Activated B cell treated with CpG ODN at 0.5 μM for 24 hours (primary cell): ENCODE measurements around the gene ASRGL1. TPM values are rescaled to one million over a fixed set of nuclear protein-coding genes. Genes with fewer than 3 reads are reported as not detected.
"Not testable (repeated sequence)": the region's sequence is repeated elsewhere in the genome, so short reads cannot be mapped to it uniquely, and the experiment has no call there.

Experiments
- ATAC-seq: fragments of 200-7000 bp; cut with Tn5 transposase; one replicate; pipeline ENCODE4 v1.10.0; 2021; ENCODE audit warnings: low read depth, mild to moderate bottlenecking, moderate library complexity
- CTCF ChIA-PET: fragments of 350-600 bp; sonication (Branson Sonifier 250); formaldehyde crosslinking; loops from one replicate; lab custom pipeline; 2021; ENCODE audit warnings: antibody characterized with exemption; lab: Charles Lee
- POLR2A ChIA-PET: fragments of 350-600 bp; sonication (Branson Sonifier 250); formaldehyde crosslinking; loops from one replicate; lab custom pipeline; 2021; ENCODE audit warnings: antibody characterized with exemption; lab: Charles Lee
- DNase-seq: peaks from one replicate; pipeline ENCODE4 v3.0.0; 2022
- H3K27ac Mint-ChIP-seq: one replicate; pipeline ENCODE4 v1.8.0; 2020; ENCODE audit warnings: mixed read lengths
- H3K27me3 Mint-ChIP-seq: one replicate; pipeline ENCODE4 v1.8.0; 2021; ENCODE audit warnings: mixed read lengths
- H3K36me3 Mint-ChIP-seq: one replicate; pipeline ENCODE4 v1.8.0; 2021; ENCODE audit warnings: low read depth, mixed read lengths
- H3K4me1 Mint-ChIP-seq: one replicate; pipeline ENCODE4 v1.8.0; 2021; ENCODE audit warnings: mixed read lengths
- H3K4me3 Mint-ChIP-seq: one replicate; pipeline ENCODE4 v1.8.0; 2020; ENCODE audit warnings: mild to moderate bottlenecking, mixed read lengths
- H3K9me3 Mint-ChIP-seq: one replicate; pipeline ENCODE4 v1.8.0; 2020; ENCODE audit warnings: mixed read lengths
- intact Hi-C: fragments of 100-400 bp; cut with micrococcal nuclease; formaldehyde crosslinking; loops from one replicate; pipeline ENCODE4 v1.15.1; 2024
- total RNA-seq: library from RNA; stranded (reverse); gene quantifications from 2 replicates; pipeline ENCODE4 v1.2.3, GENCODE V29; 2022
- TF ChIP-seq, protein P1 (sequence below): fragments of 200-600 bp; IDR thresholded peaks from one replicate; pipeline ENCODE4 v1.8.0; 2022; ENCODE audit warnings: antibody characterized with exemption, mild to moderate bottlenecking

Gene ASRGL1
- total RNA-seq, 1 donor from 2014 or later = 0.98 TPM

- Mint-ChIP-seq H3K4me3 (no peak overlapping the region), H3K27me3 (no peaks in the 10 kb centered on the region), H3K36me3 (no peaks in the 10 kb centered on the region), H3K27ac (no peak overlapping the region), H3K4me1 (no peaks in the 10 kb centered on the region), H3K9me3 (no peaks in the 10 kb centered on the region)
- no peak for ATAC-seq
- intact Hi-C loops = no loop called here
- TF ChIP-seq, protein P1, sequence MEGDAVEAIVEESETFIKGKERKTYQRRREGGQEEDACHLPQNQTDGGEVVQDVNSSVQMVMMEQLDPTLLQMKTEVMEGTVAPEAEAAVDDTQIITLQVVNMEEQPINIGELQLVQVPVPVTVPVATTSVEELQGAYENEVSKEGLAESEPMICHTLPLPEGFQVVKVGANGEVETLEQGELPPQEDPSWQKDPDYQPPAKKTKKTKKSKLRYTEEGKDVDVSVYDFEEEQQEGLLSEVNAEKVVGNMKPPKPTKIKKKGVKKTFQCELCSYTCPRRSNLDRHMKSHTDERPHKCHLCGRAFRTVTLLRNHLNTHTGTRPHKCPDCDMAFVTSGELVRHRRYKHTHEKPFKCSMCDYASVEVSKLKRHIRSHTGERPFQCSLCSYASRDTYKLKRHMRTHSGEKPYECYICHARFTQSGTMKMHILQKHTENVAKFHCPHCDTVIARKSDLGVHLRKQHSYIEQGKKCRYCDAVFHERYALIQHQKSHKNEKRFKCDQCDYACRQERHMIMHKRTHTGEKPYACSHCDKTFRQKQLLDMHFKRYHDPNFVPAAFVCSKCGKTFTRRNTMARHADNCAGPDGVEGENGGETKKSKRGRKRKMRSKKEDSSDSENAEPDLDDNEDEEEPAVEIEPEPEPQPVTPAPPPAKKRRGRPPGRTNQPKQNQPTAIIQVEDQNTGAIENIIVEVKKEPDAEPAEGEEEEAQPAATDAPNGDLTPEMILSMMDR = no peak
- POLR2A ChIA-PET = interaction anchor here (0.7 kb wide), 1 partner anchor 22 kb away, joined by 3 read pairs; the partner anchor contains the start of gene ASRGL1
- CTCF ChIA-PET = no interaction called here
- DNase-seq = no peak
Measured at GRCh38 chr11:62359475-62359874, 22.2 kb downstream of the ASRGL1 start.

- DNase-seq = no peak
- CTCF ChIA-PET = no interaction called here
Measured at GRCh38 chr11:62360685-62361084, 23.4 kb downstream of the ASRGL1 start.

GRCh38 chr11:62368861-62369477 is 31.7 kb downstream of the ASRGL1 start:
- H3K36me3 Mint-ChIP-seq, intact Hi-C loops, H3K27me3 Mint-ChIP-seq, CTCF ChIA-PET, H3K27ac Mint-ChIP-seq, H3K9me3 Mint-ChIP-seq, H3K4me3 Mint-ChIP-seq, ATAC-seq, POLR2A ChIA-PET, DNase-seq, H3K4me1 Mint-ChIP-seq: not testable (repeated sequence)

More at GRCh38 chr11:62360685-62361084, 23.4 kb downstream of the ASRGL1 start:
- no peaks in the 10 kb centered on the region for H3K36me3 Mint-ChIP-seq
- POLR2A ChIA-PET = no interaction called here
- TF ChIP-seq, protein P1 = no peak
- no peaks in the 10 kb centered on the region for H3K4me1 Mint-ChIP-seq
- H3K27ac Mint-ChIP-seq = no peak overlapping the region
- H3K4me3 Mint-ChIP-seq = no peak overlapping the region
- H3K27me3 Mint-ChIP-seq = no peaks in the 10 kb centered on the region
- no peaks in the 10 kb centered on the region for H3K9me3 Mint-ChIP-seq
- intact Hi-C loops = no loop called here
- no peak for ATAC-seq

DNA sequence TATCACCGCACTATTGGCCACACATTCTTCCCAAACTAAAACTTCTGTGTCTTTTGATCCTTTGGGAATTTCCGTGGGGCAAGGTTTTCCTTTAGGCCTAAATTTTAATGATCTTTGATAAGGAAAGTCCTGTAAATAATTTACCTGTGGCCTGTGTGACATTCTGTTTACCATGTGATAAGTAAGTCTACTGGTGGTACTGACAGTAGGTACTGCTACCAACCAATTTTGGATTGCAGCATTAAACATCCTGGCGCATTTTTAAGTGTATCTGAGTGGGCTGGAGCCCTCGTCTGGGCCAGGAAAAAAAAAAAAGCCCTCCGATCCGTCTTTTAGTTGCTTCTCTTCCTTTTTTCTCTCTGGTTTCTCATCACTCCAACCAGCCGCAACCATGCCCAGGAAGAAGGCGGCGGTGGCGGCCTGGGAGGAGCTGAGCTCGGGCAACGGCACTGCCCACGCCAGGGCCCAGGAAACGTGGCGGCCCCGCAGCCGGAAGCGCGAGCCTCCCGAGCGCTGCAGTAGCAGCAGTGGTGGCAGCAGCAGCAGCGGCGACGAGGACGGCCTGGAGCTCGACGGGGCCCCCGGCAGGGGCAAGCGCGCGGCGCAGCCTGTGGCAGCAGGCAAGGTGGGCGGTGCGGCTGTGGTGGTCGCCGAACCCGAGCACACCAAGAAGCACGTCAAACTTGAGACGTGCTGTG is 33.6 kb downstream of the ASRGL1 start:
- Mint-ChIP-seq H3K27ac (peak overlapping the region; percentile 74), H3K9me3 (no peaks in the 10 kb centered on the region), H3K4me3 (peak overlapping the region; percentile 77), H3K36me3 (no peaks in the 10 kb centered on the region), H3K4me1 (no peaks in the 10 kb centered on the region), H3K27me3 (no peaks in the 10 kb centered on the region)
- CTCF ChIA-PET = no interaction called here
- POLR2A ChIA-PET = no interaction called here
- intact Hi-C loops = no loop called here
- peak; percentile 82 for ATAC-seq
- peak; percentile 25 for DNase-seq
- TF ChIP-seq, protein P1 = no peak

DNA sequence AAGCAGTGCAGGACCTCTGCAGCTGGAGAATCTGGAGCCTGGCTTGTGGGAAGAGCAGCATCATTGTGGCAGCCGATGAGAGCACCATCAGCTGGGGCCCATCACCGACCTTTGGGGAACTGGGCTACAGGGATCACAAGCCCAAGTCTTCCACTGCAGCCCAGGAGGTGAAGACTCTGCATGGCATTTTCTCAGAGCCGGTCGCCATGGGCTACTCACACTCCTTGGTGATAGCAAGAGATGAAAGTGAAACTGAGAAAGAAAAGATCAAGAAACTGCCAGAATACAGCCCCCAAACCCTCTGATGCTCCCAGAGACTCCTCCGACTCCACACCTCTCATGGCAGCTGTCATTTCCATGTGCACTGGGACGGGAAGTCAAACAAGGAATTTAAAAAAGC is 35.6 kb downstream of the ASRGL1 start:
- intact Hi-C loops = no loop called here
- TF ChIP-seq, protein P1 = no peak
- Mint-ChIP-seq H3K27me3 (no peaks in the 10 kb centered on the region), H3K9me3 (no peaks in the 10 kb centered on the region), H3K4me3 (no peak overlapping the region), H3K27ac (no peak overlapping the region), H3K36me3 (no peaks in the 10 kb centered on the region), H3K4me1 (no peaks in the 10 kb centered on the region)
- ATAC-seq (no peak), DNase-seq (no peak)
- ChIA-PET POLR2A (no interaction called here), CTCF (interaction anchor here (1.0 kb wide), 1 partner anchor 32 kb away, joined by 3 read pairs; no protein-coding TSS in a partner anchor)
